Endothelial cell of umbilical vein (primary cell): ENCODE data around the gene STIM1. TPM values are rescaled to one million over a fixed set of nuclear protein-coding genes. Genes with fewer than 3 reads are reported as not detected.
"Not testable (repeated sequence)": the region's sequence is repeated elsewhere in the genome, so short reads cannot be mapped to it uniquely, and the experiment has no call there.

Experiments used
- BruUV-seq: library from RNA; stranded (reverse); fragments of 400-500 nt; replicated peaks from 2 replicates; lab custom pipeline; 2021; lab: Mats Ljungman, UMichigan
- CTCF ChIA-PET: fragments of 300-600, 350-600 bp; sonication (Branson Sonifier 250); formaldehyde crosslinking; loops from one replicate; lab custom pipeline; 2021; ENCODE audit warnings: antibody characterized with exemption, inconsistent platforms; lab: Charles Lee
- POLR2A ChIA-PET: fragments of 300-600, 350-600 bp; sonication (Branson Sonifier 250); formaldehyde crosslinking; loops from one replicate; lab custom pipeline; 2021; ENCODE audit warnings: antibody characterized with exemption, inconsistent platforms; lab: Charles Lee
- DNase-seq: peaks from one replicate; pipeline ENCODE4 v3.0.0-alpha.2; 2011; ENCODE audit warnings: low read depth, low spot score
- FAIRE-seq: peaks from 2 replicates; lab custom pipeline; 2011; peaks lifted over from hg19 to GRCh38; lab: Jason Lieb, UNC
- H2AFZ ChIP-seq: 2 replicates; pipeline ENCODE4 v1.6.0; 2012; ENCODE audit warnings: low read depth, low read length, control low read depth, inconsistent platforms
- H3K27ac ChIP-seq: 2 replicates; pipeline ENCODE4 v1.5.1; 2011; ENCODE audit warnings: low read depth, mild to moderate bottlenecking, control low read depth, low read length, moderate library complexity; ENCODE audit not compliant: insufficient read depth
- H3K27me3 ChIP-seq, 2 experiments: 2 replicates each; pipeline versions ENCODE4 v1.6.0 to v1.6.1; 2011; ENCODE audit warnings: low read length in 2 of 2, mixed read lengths in 1 of 2; ENCODE audit not compliant: control insufficient read depth in 2 of 2, insufficient read depth in 2 of 2
- H3K36me3 ChIP-seq, 2 experiments: 2 replicates in 1 of 2; 3 replicates in 1 of 2; pipeline ENCODE4 v1.5.1; 2011; ENCODE audit warnings: low read length in 2 of 2, mild to moderate bottlenecking in 1 of 2, moderate library complexity in 1 of 2; ENCODE audit not compliant: control insufficient read depth in 2 of 2, insufficient read depth in 2 of 2; ENCODE audit errors: extremely low read depth in 1 of 2
- H3K4me1 ChIP-seq: 3 replicates; pipeline ENCODE4 v1.5.1; 2011; ENCODE audit warnings: mild to moderate bottlenecking, low read length; ENCODE audit not compliant: control insufficient read depth, insufficient read depth; ENCODE audit errors: extremely low read depth
- H3K4me2 ChIP-seq: 2 replicates; pipeline ENCODE4 v1.6.1; 2011; ENCODE audit warnings: low read length, control low read depth, mixed read lengths; ENCODE audit not compliant: insufficient read depth
- H3K4me3 ChIP-seq, 3 experiments: fragments of 200-600 bp in 1 of 3; sonication (generic), shearing (Covaris generic) in 1 of 3; replicated peaks in 1 of 3; 2 replicates each; pipeline ENCODE4 v1.5.1; 2011 to 2016; ENCODE audit warnings: control low read depth in 3 of 3, low read length in 3 of 3, mild to moderate bottlenecking in 2 of 3, inconsistent platforms in 1 of 3, low read depth in 1 of 3, moderate library complexity in 1 of 3; ENCODE audit not compliant: insufficient read depth in 1 of 3
- H3K79me2 ChIP-seq: 2 replicates; pipeline ENCODE4 v1.6.0; 2012; ENCODE audit warnings: low read length, inconsistent platforms; ENCODE audit not compliant: control insufficient read depth, insufficient read depth
- H3K9ac ChIP-seq: replicated peaks from 2 replicates; pipeline ENCODE3; 2011; ENCODE audit warnings: low read length, control low read depth; ENCODE audit not compliant: insufficient read depth; ENCODE audit errors: extremely low read depth
- H3K9me1 ChIP-seq: replicated peaks from 3 replicates; pipeline ENCODE4 v1.6.0; 2011; ENCODE audit warnings: mild to moderate bottlenecking, low read length; ENCODE audit not compliant: control insufficient read depth, insufficient read depth; ENCODE audit errors: extremely low read depth
- H3K9me3 ChIP-seq: replicated peaks from 2 replicates; pipeline ENCODE4 v1.5.1; 2012; ENCODE audit warnings: low read length, inconsistent platforms; ENCODE audit not compliant: control insufficient read depth, insufficient read depth
- H4K20me1 ChIP-seq: replicated peaks from 2 replicates; pipeline ENCODE3; 2011; ENCODE audit warnings: mild to moderate bottlenecking, low read length; ENCODE audit not compliant: control insufficient read depth, insufficient read depth; ENCODE audit errors: extremely low read depth
- dilution Hi-C: fragments of 300-500 bp; cut with MboI; formaldehyde crosslinking; loops from one replicate; pipeline ENCODE4 v1.15.0; 2019; ENCODE audit warnings: low sequenced_read_pairs; ENCODE audit not compliant: extremely low pct_ligation_motif_present
- intact Hi-C: fragments of 100-400 bp; cut with micrococcal nuclease; formaldehyde crosslinking; loops from one replicate; pipeline ENCODE4 v1.10.0; 2022
- polyA plus RNA-seq, 4 experiments: library from polyadenylated mRNA; depleted of rRNA in 3 of 4; stranded (reverse) in 3 of 4; unstranded in 1 of 4; fragments of >200 nt; gene quantifications; 2 replicates each; pipeline versions ENCODE4 v1.2.1 to v1.2.3, GENCODE V29; 2011 to 2012; ENCODE audit warnings: missing spikeins in 1 of 4
- total RNA-seq: library from RNA; stranded (reverse); gene quantifications from 2 replicates; pipeline ENCODE4 v1.2.3, GENCODE V29; 2021
- TF ChIP-seq, protein P1 (sequence below), 2 donors: IDR thresholded peaks; 1 replicate in 1 of 2; 2 replicates in 1 of 2; pipeline ENCODE4 v1.5.1; 2011; ENCODE audit warnings: low read length in 2 of 2, mild to moderate bottlenecking in 2 of 2, moderate library complexity in 2 of 2, control low read depth in 1 of 2, inconsistent platforms in 1 of 2, low read depth in 1 of 2; ENCODE audit not compliant: insufficient read depth in 1 of 2; ENCODE audit errors: extremely low read depth in 1 of 2

The STIM1 gene
- total and polyA plus RNA-seq, 2 donors (not counting 3 experiments of a cell fraction or from before 2014, with no cell fraction given), result 32.7 to 33.4 TPM

DNA sequence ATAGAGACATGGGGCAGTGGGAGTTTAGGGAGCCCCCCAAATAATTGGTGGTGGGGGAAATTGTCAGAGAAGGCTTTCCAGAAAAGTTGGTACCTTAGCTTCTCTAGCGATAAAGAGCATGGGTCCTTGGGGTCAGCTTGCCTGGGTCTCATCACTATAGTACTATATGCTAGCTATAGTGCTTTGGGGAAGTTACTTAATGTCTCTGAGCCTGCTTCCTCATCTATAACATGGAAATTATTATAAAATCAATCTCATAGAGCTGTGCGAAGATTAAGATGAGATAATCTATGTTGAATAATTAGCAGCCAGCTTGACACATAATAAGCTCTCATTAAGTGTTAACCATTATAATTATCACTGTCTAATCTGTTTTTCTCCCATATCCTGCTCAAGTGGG lies 41.2 kb downstream of the STIM1 start:
- no peaks in the 10 kb centered on the region for H3K36me3 ChIP-seq
- BruUV-seq, result no TSS peak
- POLR2A ChIA-PET, result no interaction called here
- DNase-seq (no peak), FAIRE-seq (no peak)
- CTCF ChIA-PET, result interaction anchor here (1.0 to 1.9 kb wide), 3 partner anchors 9 to 176 kb away, joined by 3 to 8 read pairs (median 4); partner anchors contain the start of gene STIM1
- H3K27ac ChIP-seq, result no peak overlapping the region
- H4K20me1 ChIP-seq, result no peaks in the 10 kb centered on the region
- H3K4me3 ChIP-seq, result no peak overlapping the region
- H3K9me3 ChIP-seq, result no peaks in the 10 kb centered on the region
- H3K9ac ChIP-seq, result no peak overlapping the region
- H3K79me2 ChIP-seq, result peaks cover 2% of the 10 kb centered on the region
- TF ChIP-seq, protein P1, sequence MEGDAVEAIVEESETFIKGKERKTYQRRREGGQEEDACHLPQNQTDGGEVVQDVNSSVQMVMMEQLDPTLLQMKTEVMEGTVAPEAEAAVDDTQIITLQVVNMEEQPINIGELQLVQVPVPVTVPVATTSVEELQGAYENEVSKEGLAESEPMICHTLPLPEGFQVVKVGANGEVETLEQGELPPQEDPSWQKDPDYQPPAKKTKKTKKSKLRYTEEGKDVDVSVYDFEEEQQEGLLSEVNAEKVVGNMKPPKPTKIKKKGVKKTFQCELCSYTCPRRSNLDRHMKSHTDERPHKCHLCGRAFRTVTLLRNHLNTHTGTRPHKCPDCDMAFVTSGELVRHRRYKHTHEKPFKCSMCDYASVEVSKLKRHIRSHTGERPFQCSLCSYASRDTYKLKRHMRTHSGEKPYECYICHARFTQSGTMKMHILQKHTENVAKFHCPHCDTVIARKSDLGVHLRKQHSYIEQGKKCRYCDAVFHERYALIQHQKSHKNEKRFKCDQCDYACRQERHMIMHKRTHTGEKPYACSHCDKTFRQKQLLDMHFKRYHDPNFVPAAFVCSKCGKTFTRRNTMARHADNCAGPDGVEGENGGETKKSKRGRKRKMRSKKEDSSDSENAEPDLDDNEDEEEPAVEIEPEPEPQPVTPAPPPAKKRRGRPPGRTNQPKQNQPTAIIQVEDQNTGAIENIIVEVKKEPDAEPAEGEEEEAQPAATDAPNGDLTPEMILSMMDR (IDR thresholded peaks at IDR 0.05; ENCODE audit: extremely low read depth in 1 of 2, insufficient read depth in 1 of 2, low read depth in 1 of 2, low read length in 2 of 2), result no peak
- intact Hi-C loops (no loop called here), dilution Hi-C loops (no loop called here)
- no peaks in the 10 kb centered on the region for H3K27me3 ChIP-seq
- H3K4me2 ChIP-seq, result no peak overlapping the region
- peaks cover 5% of the 10 kb centered on the region for H3K4me1 ChIP-seq
- H3K9me1 ChIP-seq, result no peaks in the 10 kb centered on the region
- no peak overlapping the region for H2AFZ ChIP-seq

- BruUV-seq, FAIRE-seq, H4K20me1 ChIP-seq, H3K4me1 ChIP-seq, H3K36me3 ChIP-seq, POLR2A ChIA-PET, H3K9me1 ChIP-seq, intact Hi-C loops, H3K4me3 ChIP-seq, H3K79me2 ChIP-seq, H3K27me3 ChIP-seq, H3K27ac ChIP-seq, H3K9ac ChIP-seq, H3K9me3 ChIP-seq, H2AFZ ChIP-seq, H3K4me2 ChIP-seq, DNase-seq, dilution Hi-C loops: not testable (repeated sequence)
- CTCF ChIA-PET, result interaction anchor here (1.9 kb wide), 1 partner anchor 51 kb away, joined by 5 read pairs; no protein-coding TSS in a partner anchor
Measured at GRCh38 chr11:3900230-3900629, 44.8 kb downstream of the STIM1 start.
